HG03571 (cell line): ENCODE measurements around the gene H2AZ2.
"Not testable (repeated sequence)": the region's sequence is repeated elsewhere in the genome, so short reads cannot be mapped to it uniquely, and the experiment has no call there.

Experiments
- ATAC-seq: cut with Tn5 transposase; IDR thresholded peaks from one replicate; pipeline ENCODE4 v1.9.1; 2021; ENCODE audit not compliant: unreplicated experiment

H2AZ2 gene

GRCh38 chr7:44871918-44872317 is 24.0 kb upstream of the H2AZ2 start:
- not testable (repeated sequence) for ATAC-seq

- ATAC-seq: not testable (repeated sequence)
Observed at GRCh38 chr7:44870780-44871179, 22.9 kb upstream of the H2AZ2 start.

- ATAC-seq: not testable (repeated sequence)
Observed at GRCh38 chr7:44870336-44870735, 22.4 kb upstream of the H2AZ2 start.

- ATAC-seq: no peak
Observed at GRCh38 chr7:44867073-44867995, 19.4 kb upstream of the H2AZ2 start.

GRCh38 chr7:44861949-44862348 is 14.1 kb upstream of the H2AZ2 start:
- not testable (repeated sequence) for ATAC-seq

- ATAC-seq: no peak
Observed at GRCh38 chr7:44858161-44858560, 10.3 kb upstream of the H2AZ2 start.

- no peak for ATAC-seq
Observed at GRCh38 chr7:44854644-44855364, 6.9 kb upstream of the H2AZ2 start.

- ATAC-seq: no peak
Observed at GRCh38 chr7:44853391-44853790, 5.5 kb upstream of the H2AZ2 start.

GRCh38 chr7:44852590-44852989 is 4.7 kb upstream of the H2AZ2 start:
- ATAC-seq: no peak

- ATAC-seq: no peak
Observed at GRCh38 chr7:44849885-44850544, 2.1 kb upstream of the H2AZ2 start.

- ATAC-seq: no peak
Observed at GRCh38 chr7:44849259-44849884, 1.5 kb upstream of the H2AZ2 start.

GRCh38 chr7:44847509-44847919 is 373 bp downstream of the H2AZ2 start:
- ATAC-seq: peak; percentile 56

GRCh38 chr7:44846816-44847508 is 925 bp downstream of the H2AZ2 start:
- no peak for ATAC-seq

- ATAC-seq: not testable (repeated sequence)
Observed at GRCh38 chr7:44846390-44846789, 1.5 kb downstream of the H2AZ2 start.

GRCh38 chr7:44845451-44845850 is 2.4 kb downstream of the H2AZ2 start:
- no peak for ATAC-seq

- not testable (repeated sequence) for ATAC-seq
Observed at GRCh38 chr7:44843440-44843839, 4.4 kb downstream of the H2AZ2 start.

- ATAC-seq: not testable (repeated sequence)
Observed at GRCh38 chr7:44842675-44843074, 5.2 kb downstream of the H2AZ2 start.

- ATAC-seq: no peak
Observed at GRCh38 chr7:44838751-44839150, 9.1 kb downstream of the H2AZ2 start.

GRCh38 chr7:44827567-44827966 is 20.3 kb downstream of the H2AZ2 start:
- no peak for ATAC-seq

- no peak for ATAC-seq
Observed at GRCh38 chr7:44824894-44825526, 22.9 kb downstream of the H2AZ2 start.
